Nucleus accumbens (tissue), 56 donors: ENCODE results near the gene OR14I1.
"Not testable (repeated sequence)": the region's sequence is repeated elsewhere in the genome, so short reads cannot be mapped to it uniquely, and the experiment has no call there.

Source experiments
- DNase-seq, 56 donors: peaks; one replicate each; lab custom pipeline; 2025; lab: John Stamatoyannopoulos, UW

Gene OR14I1

DNA sequence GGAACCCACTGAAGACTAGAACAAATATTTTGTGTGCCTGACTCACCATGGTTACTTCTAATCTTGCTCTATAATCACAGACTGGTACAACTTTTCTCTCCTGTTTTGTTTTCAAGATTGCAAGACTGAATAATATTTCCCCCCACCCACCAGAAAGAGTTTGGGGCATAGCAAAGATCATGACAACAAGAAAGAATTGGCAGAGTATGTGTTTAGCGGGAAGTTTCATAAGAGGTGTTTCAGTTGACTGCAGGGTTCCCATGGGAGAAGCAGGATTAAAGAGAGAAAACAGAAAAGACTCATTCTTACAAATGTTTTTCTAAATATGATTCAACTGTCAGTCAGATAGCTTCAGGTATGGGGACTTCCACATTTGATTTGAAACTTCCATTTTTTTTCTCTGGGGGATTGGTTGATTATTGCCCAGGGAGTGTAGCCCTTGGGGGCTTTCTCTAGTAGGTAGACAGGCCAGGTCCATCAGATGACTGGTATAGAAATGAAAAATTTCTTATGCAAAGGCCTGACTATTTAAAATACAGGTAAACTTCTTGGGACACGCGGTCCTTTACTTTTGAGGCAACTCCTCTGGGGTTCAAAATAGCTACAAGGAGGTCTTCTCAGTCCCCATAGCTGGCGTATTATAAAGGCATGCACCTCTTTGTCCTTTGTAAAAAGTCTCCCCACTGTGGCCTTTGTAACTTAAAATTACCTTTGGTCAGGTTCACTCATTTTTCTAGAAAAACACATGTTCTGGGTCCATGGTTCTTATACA is 13.9 kb downstream of the OR14I1 start:
- no peak for DNase-seq

DNA sequence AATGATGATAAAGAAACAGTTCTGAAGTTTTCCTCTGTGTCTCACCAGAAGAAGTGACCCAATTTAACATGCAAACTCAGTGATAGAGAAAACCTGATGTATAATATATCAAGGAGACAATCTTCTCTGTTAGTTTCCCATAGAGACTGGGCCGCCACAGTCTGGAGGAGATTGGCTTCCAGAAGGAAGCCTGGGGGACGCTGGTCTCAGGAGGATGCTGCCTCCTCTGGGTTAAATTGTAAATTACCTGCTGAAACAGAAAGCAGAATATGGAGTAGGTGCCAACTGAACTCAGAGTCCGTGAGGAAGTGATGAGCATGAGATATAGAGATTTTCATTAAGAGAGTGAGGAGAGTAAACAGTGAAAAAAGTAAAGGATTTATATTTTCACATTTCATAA is 15.8 kb downstream of the OR14I1 start:
- no peak for DNase-seq

DNA sequence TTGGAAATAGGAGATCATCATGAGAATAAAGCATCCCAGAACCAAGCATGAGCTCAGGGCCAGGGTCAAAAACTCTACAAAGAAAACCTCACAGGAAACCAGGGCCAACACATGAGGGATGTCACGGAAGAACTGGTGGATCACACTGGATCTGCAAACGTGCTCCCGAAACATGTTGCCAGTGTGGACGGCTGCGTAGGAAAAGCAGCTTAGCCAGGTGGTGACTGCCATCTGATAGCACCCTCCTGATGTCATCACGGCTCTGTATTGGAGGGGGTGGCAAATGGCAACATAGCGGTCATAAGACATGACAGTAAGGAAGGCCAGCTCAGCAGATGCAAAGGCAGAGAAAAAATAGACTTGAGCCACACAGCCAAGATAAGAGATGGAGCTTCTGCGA is 20.9 kb downstream of the OR14I1 start:
- DNase-seq: no peak

DNA sequence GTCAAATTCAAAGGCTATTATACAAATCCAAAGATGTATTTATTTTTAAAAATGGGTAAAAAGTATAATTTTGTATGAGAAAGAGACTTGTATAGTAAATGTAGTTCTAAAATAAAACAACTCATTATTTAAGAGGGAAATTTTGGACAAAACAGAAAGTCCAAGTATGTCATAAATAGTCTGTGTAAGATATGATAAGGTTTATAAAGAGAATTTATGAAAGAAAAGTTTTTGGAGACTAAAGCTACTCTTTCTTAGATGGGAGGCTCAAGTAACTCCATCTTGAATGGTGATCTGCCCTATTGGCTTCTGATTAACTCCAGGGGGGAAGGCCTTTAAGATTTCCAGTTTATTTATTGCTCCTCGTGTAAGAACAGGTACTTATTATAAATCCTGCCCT is 32.6 kb downstream of the OR14I1 start:
- no peak for DNase-seq

DNA sequence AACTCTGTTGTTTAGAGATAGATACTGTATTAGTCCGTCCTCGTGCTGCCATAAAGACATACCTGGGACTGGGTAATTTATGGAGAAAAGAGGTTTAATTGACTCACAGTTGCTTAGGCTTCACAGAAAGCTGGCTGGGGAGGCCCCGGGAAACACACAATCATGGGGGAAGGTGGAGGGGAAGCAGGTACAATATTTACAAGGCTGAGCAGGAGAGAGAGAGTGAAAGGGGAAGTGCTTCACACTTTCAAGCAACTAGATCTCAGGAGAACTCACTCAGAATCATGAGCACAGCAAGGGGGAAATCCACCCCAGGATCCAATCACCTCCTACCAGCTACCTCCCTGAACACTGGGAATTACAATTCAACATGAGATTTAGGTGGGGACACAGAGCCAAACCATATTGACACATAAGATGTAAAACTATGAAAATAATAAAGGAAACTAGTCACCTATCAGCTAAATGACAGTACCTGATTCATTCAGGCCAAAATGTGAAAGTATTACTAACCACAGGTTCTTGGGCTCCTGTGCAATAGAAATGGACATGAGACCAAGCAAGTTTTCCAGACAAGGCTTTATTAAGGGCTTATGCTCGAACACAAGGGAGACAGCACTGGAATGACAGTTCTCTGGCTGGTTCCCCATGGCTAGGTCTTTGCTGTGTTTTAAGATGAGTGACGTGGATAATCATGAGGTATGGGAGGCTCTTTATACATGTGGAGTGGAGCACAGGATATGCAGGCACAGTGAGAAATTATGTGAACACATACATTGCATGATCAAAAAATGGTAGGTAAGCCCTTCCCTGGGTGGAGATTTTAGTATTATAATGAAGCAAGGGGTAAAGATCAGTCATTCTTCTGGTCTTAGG is 38.9 kb downstream of the OR14I1 start:
- not testable (repeated sequence) for DNase-seq

DNA sequence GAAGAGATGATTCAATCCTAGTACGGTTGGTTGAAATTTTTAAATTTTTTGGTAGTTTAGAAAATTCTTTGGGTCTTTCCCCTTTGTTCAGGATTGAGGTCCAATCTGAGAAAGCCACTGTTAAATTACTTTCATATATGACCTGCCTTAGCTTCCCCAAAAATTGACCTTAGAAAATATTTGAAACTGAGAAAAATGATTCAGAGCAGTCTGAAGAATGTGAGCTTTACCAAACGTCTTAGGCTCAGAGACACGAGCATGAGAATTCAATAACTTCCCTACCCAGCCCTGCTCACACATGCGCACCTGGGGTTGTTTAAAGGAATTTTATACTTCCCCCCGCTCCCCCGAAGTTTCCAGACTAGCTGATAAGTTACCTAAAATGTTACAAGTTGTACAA is 45.8 kb downstream of the OR14I1 start:
- not testable (repeated sequence) for DNase-seq

DNA sequence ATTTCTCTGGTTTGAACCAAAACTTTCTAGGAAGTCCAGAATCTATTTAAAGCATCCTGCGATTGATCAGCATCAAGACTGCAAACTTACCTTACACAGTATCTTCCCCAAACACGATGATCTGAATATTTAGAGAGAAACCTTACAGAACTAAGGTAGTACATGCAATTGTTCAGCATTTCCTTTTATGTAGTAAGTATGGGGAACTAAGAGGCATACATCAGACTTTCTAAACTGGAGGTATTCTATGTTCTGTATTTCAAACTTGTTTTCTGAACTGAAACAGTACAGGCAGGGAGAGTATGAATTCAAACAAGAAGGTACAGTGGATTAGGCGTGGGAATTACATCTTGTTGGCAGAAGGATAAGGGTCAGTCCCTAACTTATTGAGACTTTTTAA is 47.2 kb downstream of the OR14I1 start, which contains the start of gene OR2T27:
Gene OR2T27, minus strand, starts transcription at position 175 of the 400 bp plus-strand sequence. CDS start 4,644 bp downstream, outside the sequence.
- not testable (repeated sequence) for DNase-seq
